Measurements from ENCODE around the gene AHDC1.

The AHDC1 gene

GRCh38 chr1:27536010-27536757 is 67.8 kb downstream of the AHDC1 start:
- Histone ChIP-seq H3K4me1 (ENCODE audit: insufficient read depth, low read length) (peaks cover 40% of the 10 kb centered on the region), H3K9ac (ENCODE audit: low read depth, low read length) (0 out of 2 replicates have a peak overlapping the region, but pooled peaks have one; percentile 46), H3K27ac (ENCODE audit: low read length) (no peak overlapping the region), H3K27me3 (ENCODE audit: insufficient read depth, low read length) (no peaks in the 10 kb centered on the region), H3K4me3 (ENCODE audit: low read length) (no peak overlapping the region), H3K9me3 (ENCODE audit: insufficient read depth, low read depth, low read length) (no peaks in the 10 kb centered on the region), H3K36me3 (ENCODE audit: insufficient read depth, low read depth, low read length) (peaks cover 5% of the 10 kb centered on the region; the same call in 1 of the 2 replicates)

DNA sequence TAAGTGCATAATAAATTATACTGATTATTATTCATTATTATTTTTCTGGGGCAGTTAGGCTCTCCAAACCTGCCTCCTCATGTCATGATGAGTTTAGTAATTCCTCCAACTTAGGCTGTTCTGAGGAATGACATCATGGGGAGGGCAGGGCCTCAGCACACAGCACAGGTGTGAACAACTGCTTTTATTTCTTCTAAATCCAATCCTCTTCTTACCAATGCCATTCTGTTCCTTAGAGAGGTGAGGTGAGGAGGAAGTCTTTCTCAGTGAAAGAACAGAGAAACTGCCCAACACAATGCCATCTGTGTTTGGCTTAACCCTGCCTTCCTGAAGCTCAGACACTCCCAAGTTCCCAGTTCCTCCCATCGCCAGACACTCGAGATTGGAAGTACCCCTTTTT is 68.6 kb downstream of the AHDC1 start:
- Histone ChIP-seq H3K36me3 (ENCODE audit: insufficient read depth, low read depth, low read length) (peaks cover 5% of the 10 kb centered on the region; the same call in 1 of the 2 replicates), H3K4me1 (ENCODE audit: insufficient read depth, low read length) (peaks cover 35% of the 10 kb centered on the region), H3K27ac (ENCODE audit: low read length) (no peak overlapping the region), H3K4me3 (ENCODE audit: low read length) (no peak overlapping the region), H3K9ac (ENCODE audit: low read depth, low read length) (0 out of 2 replicates have a peak overlapping the region, but pooled peaks have one; percentile 46), H3K27me3 (ENCODE audit: insufficient read depth, low read length) (no peaks in the 10 kb centered on the region), H3K9me3 (ENCODE audit: insufficient read depth, low read depth, low read length) (no peaks in the 10 kb centered on the region)

DNA sequence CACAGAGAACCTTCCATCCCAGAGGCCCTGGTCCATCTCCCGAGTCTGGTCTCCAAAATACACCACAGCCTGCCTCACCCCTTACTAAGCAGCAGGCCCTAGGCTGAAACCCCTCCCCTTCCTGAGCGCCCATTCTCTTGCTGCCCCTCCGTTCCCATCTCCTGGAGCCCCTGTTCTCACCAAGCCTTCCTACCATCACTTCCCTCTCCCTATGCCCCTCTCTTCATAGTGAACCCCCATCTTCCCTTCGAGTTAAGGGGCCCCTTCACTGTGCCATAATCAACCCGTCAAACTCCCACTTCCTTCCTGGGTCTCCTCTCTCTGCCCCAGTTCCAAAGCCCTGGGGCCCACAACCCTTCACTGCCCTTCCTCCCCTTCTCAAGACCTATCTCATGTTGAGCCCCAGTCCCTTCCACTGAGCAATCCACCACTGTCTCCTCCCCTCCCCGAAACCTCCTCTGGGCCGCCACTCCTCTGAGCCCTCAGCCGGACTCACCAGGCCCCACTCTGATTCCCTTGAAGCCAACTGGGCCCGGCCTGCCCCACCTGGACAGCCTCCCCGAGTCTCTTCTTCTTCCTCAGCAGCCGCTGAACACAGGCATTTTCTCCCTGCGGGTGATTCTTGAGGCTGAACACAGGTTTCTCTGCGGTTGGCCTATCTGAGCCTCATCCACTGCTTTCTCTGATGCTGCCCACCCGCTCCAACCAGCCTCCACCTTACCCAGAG is 71.8 kb downstream of the AHDC1 start:
- H3K36me3 ChIP-seq (ENCODE audit: insufficient read depth, low read depth, low read length), result no peaks in the 10 kb centered on the region
- H3K27me3 ChIP-seq (ENCODE audit: insufficient read depth, low read length), result peaks cover 7% of the 10 kb centered on the region; the same call in 1 of the 2 replicates
- no peak overlapping the region for H3K4me3 ChIP-seq (ENCODE audit: low read length)
- H3K9ac ChIP-seq (ENCODE audit: low read depth, low read length), result no peak overlapping the region
- no peaks in the 10 kb centered on the region for H3K9me3 ChIP-seq (ENCODE audit: insufficient read depth, low read depth, low read length)
- H3K27ac ChIP-seq (ENCODE audit: low read length), result no peak overlapping the region
- H3K4me1 ChIP-seq (ENCODE audit: insufficient read depth, low read length), result peaks cover 31% of the 10 kb centered on the region

DNA sequence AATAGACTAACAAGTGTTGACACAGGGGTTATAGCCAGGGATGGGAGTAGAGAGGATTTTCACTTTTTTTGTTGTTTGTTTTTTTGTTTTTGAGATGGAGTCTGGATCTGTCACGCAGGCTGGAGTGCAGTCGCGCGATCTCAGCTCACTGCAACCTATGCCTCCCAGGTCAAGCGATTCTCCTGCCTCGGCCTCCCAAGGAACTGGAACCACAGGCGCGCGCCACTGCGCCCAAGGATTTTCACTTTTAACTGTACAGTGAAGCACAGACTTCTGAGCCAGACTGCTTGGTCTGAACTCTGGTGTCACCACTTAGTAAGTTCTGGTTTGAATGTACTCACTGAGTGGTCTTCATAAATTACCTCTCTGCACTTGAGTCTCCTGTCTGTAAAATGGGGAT is 73.8 kb downstream of the AHDC1 start:
- H3K9me3 ChIP-seq (ENCODE audit: insufficient read depth, low read depth, low read length), result no peaks in the 10 kb centered on the region
- peaks cover 7% of the 10 kb centered on the region; the same call in 1 of the 2 replicates for H3K27me3 ChIP-seq (ENCODE audit: insufficient read depth, low read length)
- H3K9ac ChIP-seq (ENCODE audit: low read depth, low read length), result no peak overlapping the region
- no peak overlapping the region for H3K27ac ChIP-seq (ENCODE audit: low read length)
- H3K4me3 ChIP-seq (ENCODE audit: low read length), result no peak overlapping the region
- peaks cover 33% of the 10 kb centered on the region for H3K4me1 ChIP-seq (ENCODE audit: insufficient read depth, low read length)
- no peaks in the 10 kb centered on the region for H3K36me3 ChIP-seq (ENCODE audit: insufficient read depth, low read depth, low read length)

GRCh38 chr1:27529704-27530018 is 74.3 kb downstream of the AHDC1 start:
- Histone ChIP-seq H3K4me1 (ENCODE audit: insufficient read depth, low read length) (peaks cover 30% of the 10 kb centered on the region), H3K4me3 (ENCODE audit: low read length) (no peak overlapping the region), H3K36me3 (ENCODE audit: insufficient read depth, low read depth, low read length) (no peaks in the 10 kb centered on the region), H3K27me3 (ENCODE audit: insufficient read depth, low read length) (peaks cover 7% of the 10 kb centered on the region; the same call in 1 of the 2 replicates), H3K9me3 (ENCODE audit: insufficient read depth, low read depth, low read length) (no peaks in the 10 kb centered on the region), H3K27ac (ENCODE audit: low read length) (no peak overlapping the region), H3K9ac (ENCODE audit: low read depth, low read length) (no peak overlapping the region)

- H3K27ac ChIP-seq (ENCODE audit: low read length), result no peak overlapping the region
- H3K36me3 ChIP-seq (ENCODE audit: insufficient read depth, low read depth, low read length), result no peaks in the 10 kb centered on the region
- H3K27me3 ChIP-seq (ENCODE audit: insufficient read depth, low read length), result peaks cover 7% of the 10 kb centered on the region; the same call in 1 of the 2 replicates
- H3K9ac ChIP-seq (ENCODE audit: low read depth, low read length), result peak overlapping the region; percentile 67; the same call in 1 of the 2 replicates
- peaks cover 31% of the 10 kb centered on the region for H3K4me1 ChIP-seq (ENCODE audit: insufficient read depth, low read length)
- H3K9me3 ChIP-seq (ENCODE audit: insufficient read depth, low read depth, low read length), result no peaks in the 10 kb centered on the region
- peak overlapping the region; percentile 73 for H3K4me3 ChIP-seq (ENCODE audit: low read length)
These were observed 74.9 kb downstream of the AHDC1 start for GRCh38 chr1:27528818-27529703.

DNA sequence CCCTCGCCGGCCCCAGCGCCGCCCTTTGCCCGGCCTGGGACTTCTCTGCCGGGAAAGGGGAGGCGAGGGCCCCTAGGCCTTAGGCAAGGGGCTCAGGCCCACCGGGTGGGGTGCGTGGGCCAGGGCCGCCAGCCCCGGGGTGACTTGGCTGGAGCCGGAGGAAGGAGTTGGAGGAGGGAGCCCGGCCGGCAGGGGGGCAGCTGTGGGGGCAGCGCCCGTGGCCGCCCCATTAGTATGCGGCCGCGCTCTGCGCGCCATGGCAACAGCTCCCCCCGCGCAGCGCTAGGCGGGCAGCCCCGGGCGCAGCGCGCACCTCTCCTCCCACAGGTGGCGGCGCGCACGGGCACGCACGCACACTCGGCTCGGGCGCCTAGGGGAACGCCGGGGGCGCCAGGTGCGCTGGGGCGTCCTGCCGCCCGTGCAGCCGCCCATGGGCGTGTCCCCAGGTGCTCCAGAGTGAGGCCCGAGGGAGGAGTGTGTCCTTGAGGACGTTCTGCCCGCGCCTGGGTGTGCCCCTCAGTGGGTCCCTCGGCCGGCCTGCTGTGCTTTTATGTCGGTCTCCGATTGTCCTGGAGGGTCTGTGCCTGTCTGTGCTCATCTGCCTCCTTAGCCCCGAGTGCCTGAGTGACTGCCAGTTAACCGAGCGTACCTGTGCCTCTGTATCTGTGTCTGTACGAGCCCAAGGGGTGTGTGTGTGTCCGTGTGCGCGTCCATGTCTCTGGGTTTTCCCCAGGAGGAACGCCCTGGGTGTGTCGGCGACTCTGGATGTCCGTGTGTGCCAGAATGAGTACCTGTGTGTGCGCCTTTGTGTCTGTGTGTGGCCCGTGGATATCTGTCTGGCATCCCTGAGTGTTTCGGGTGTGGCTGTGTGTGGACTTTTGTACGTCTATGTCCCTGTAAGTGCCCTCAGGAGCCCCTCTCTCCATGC is 75.8 kb downstream of the AHDC1 start:
- peak overlapping the region; percentile 73 for H3K4me3 ChIP-seq (ENCODE audit: low read length)

DNA sequence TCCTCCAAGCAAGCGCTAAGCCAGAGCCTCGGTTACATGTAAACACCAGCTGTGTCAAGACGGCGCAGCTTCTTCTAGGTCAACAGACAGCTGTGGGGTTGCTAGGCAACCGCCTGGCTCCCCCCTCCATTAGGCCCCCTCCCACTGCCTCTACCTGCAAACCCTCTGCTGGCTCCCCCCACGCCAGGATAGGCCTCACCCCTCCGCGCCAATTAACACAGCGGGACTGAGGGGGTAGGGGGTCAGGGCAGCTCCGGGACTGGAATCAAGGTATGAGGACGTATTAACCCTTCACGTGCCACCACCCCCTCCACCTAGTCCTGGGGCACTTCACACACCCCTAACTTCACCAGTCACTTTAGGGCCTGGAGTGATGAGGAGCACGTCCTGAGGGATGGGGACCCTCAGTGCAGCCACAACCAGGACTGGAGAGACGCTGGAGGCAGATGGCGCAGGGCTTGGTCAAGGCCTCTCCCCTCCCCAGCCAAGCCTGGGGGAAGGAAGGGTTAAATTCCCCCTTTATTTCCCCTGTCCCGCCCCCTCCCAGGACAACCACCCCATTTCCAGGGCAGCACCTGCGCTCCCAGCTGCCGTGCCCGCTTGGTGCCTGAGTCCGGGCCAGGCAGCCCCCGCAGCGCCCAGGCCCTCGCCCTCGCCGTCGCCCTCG is 76.6 kb downstream of the AHDC1 start:
- no peaks in the 10 kb centered on the region for H3K9me3 ChIP-seq (ENCODE audit: insufficient read depth, low read depth, low read length)
- H3K36me3 ChIP-seq (ENCODE audit: insufficient read depth, low read depth, low read length), result no peaks in the 10 kb centered on the region
- H3K27me3 ChIP-seq (ENCODE audit: insufficient read depth, low read length), result peaks cover 7% of the 10 kb centered on the region; the same call in 1 of the 2 replicates
- H3K4me1 ChIP-seq (ENCODE audit: insufficient read depth, low read length), result peaks cover 47% of the 10 kb centered on the region
- H3K27ac ChIP-seq (ENCODE audit: low read length), result peak overlapping the region; percentile 48
- peak overlapping the region; percentile 67; the same call in 1 of the 2 replicates for H3K9ac ChIP-seq (ENCODE audit: low read depth, low read length)
- peak overlapping the region; percentile 73 for H3K4me3 ChIP-seq (ENCODE audit: low read length)

More for the DNA sequence above, 75.8 kb downstream of the AHDC1 start:
- Histone ChIP-seq H3K36me3 (ENCODE audit: insufficient read depth, low read depth, low read length) (no peaks in the 10 kb centered on the region), H3K27ac (ENCODE audit: low read length) (no peak overlapping the region), H3K4me1 (ENCODE audit: insufficient read depth, low read length) (peaks cover 40% of the 10 kb centered on the region), H3K9ac (ENCODE audit: low read depth, low read length) (peak overlapping the region; percentile 67; the same call in 1 of the 2 replicates), H3K27me3 (ENCODE audit: insufficient read depth, low read length) (peaks cover 7% of the 10 kb centered on the region; the same call in 1 of the 2 replicates), H3K9me3 (ENCODE audit: insufficient read depth, low read depth, low read length) (no peaks in the 10 kb centered on the region)

DNA sequence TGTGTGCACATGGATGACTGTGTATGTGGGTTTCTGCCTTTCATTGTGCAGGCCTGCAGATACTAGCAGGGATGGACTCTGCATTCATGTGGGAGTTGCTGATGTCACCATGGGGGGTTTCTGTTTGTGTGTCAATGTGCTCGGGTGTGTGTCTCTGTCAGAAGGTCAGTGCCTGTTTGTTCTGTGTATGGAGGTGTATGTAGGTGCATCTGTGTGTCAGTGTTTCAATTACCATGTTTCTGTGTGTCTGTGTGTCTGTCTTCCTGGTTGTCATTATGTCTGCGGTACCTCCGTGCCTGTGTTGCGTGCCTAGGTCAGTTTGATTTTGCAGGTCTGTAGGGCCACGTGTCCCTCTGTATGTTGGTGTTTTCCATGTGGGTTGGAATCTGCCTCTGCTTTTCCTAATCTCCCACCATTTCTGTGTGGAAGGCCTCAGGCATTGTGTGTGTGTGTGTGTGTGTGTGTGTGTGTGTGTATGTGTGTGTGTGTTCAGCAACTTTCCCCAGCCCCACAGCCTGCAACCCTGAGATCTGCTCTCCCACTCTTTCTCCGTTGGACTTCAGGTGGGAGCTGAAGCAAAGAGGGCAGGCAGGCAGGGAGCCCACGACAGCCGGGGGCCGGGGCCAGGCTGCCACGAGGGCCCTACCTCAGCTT is 77.2 kb downstream of the AHDC1 start:
- Histone ChIP-seq H3K4me3 (ENCODE audit: low read length) (peak overlapping the region; percentile 73), H3K27ac (ENCODE audit: low read length) (no peak overlapping the region), H3K9me3 (ENCODE audit: insufficient read depth, low read depth, low read length) (no peaks in the 10 kb centered on the region), H3K9ac (ENCODE audit: low read depth, low read length) (peak overlapping the region; percentile 41; the same call in 1 of the 2 replicates), H3K4me1 (ENCODE audit: insufficient read depth, low read length) (peaks cover 47% of the 10 kb centered on the region), H3K36me3 (ENCODE audit: insufficient read depth, low read depth, low read length) (no peaks in the 10 kb centered on the region), H3K27me3 (ENCODE audit: insufficient read depth, low read length) (peaks cover 7% of the 10 kb centered on the region; the same call in 1 of the 2 replicates)

Measured in iPS-20b (cell line).